Glomerular visceral epithelial cell (primary cell): ENCODE data around the gene ITPKC.

Source experiments
- DNase-seq: peaks from one replicate; pipeline ENCODE4 v3.0.0-alpha.2; 2016; ENCODE audit errors: extremely low spot score

ITPKC gene

GRCh38 chr19:40740747-40741146 lies 23.8 kb downstream of the ITPKC start:
- no peak for DNase-seq

- no peak for DNase-seq
Observed at GRCh38 chr19:40741527-40742390, 24.8 kb downstream of the ITPKC start.

- DNase-seq, result no peak
Observed at GRCh38 chr19:40742477-40742876, 25.6 kb downstream of the ITPKC start.

- DNase-seq, result no peak
Observed at GRCh38 chr19:40742886-40743285, 26.0 kb downstream of the ITPKC start.

- no peak for DNase-seq
Observed at GRCh38 chr19:40743926-40744325, 27.0 kb downstream of the ITPKC start.

GRCh38 chr19:40744554-40745401 lies 27.9 kb downstream of the ITPKC start:
- no peak for DNase-seq

- peak; percentile 70 for DNase-seq
Observed at GRCh38 chr19:40745402-40745780, 28.5 kb downstream of the ITPKC start.

GRCh38 chr19:40747536-40747935 lies 30.6 kb downstream of the ITPKC start:
- no peak for DNase-seq

GRCh38 chr19:40750058-40750873 lies 33.4 kb downstream of the ITPKC start, which contains the start of gene ACTMAP:
ACTMAP (minus strand) TSS chr19:40750477; CDS start chr19:40749803, 674 bp downstream.
- DNase-seq, result peak; percentile 100

GRCh38 chr19:40750874-40751537 lies 34.1 kb downstream of the ITPKC start, which contains the start of gene SNRPA:
SNRPA (plus strand) TSS chr19:40751203; CDS start chr19:40751409, 206 bp downstream.
- DNase-seq, result peak; percentile 98

- no peak for DNase-seq
Observed at GRCh38 chr19:40752257-40752781, 35.4 kb downstream of the ITPKC start.

GRCh38 chr19:40754611-40755247 lies 37.8 kb downstream of the ITPKC start:
- DNase-seq, result no peak

GRCh38 chr19:40755248-40755624 lies 38.3 kb downstream of the ITPKC start:
- peak; percentile 17 for DNase-seq

- DNase-seq, result no peak
Observed at GRCh38 chr19:40755791-40756190, 38.9 kb downstream of the ITPKC start.

GRCh38 chr19:40756502-40757110 lies 39.7 kb downstream of the ITPKC start:
- DNase-seq, result no peak

- no peak for DNase-seq
Observed at GRCh38 chr19:40758491-40758890, 41.6 kb downstream of the ITPKC start.

- no peak for DNase-seq
Observed at GRCh38 chr19:40759352-40759751, 42.4 kb downstream of the ITPKC start.

- no peak for DNase-seq
Observed at GRCh38 chr19:40762754-40763470, 46.0 kb downstream of the ITPKC start.

- DNase-seq, result no peak
Observed at GRCh38 chr19:40763526-40763925, 46.6 kb downstream of the ITPKC start.
